Prostate gland (tissue), 2 donors: ENCODE results near the gene CHMP2B.

Experiments
- CTCF ChIP-seq, 4 experiments: fragments of 200-600 bp in 2 of 4; fragments of 450-650 bp in 2 of 4; sonication (generic) in 2 of 4; IDR thresholded peaks; 1 replicate in 3 of 4; 2 replicates in 1 of 4; pipeline ENCODE4 v1.5.1; 2016 to 2019; ENCODE audit warnings: antibody characterized with exemption in 4 of 4, mild to moderate bottlenecking in 2 of 4, moderate library complexity in 2 of 4
- POLR2A ChIP-seq: fragments of 450-650 bp; IDR thresholded peaks from one replicate; pipeline ENCODE4 v1.6.1; 2016; ENCODE audit warnings: antibody characterized with exemption, mild to moderate bottlenecking
- POLR2AphosphoS5 ChIP-seq: sonication (generic); formaldehyde crosslinking; IDR thresholded peaks from one replicate; pipeline ENCODE4 v1.6.1; 2017; ENCODE audit warnings: antibody characterized with exemption

DNA sequence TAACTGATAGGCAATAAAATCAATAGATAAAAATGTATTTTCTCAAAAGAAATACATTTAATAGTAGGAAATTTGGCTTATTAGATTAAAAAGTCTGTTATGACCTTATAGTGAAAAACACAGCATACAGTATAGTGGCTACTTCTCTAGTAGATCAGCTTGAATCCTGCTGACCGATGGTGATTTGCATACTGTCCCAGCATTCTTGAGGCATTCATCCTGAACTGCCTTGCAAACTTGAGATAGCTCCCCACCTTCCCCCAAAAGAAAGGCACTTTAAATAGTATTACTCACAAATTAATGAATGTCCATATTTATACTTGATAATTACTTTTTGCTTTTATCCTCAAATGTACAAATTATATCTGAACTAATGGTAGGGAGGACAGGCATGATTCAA is 6.7 kb downstream of the CHMP2B start:
- no peak for TF ChIP-seq POLR2A
- no peak for TF ChIP-seq CTCF (IDR thresholded peaks at IDR 0.05)
- TF ChIP-seq POLR2AphosphoS5, result no peak
